Gastroesophageal sphincter (tissue), 3 donors: ENCODE results near the gene RNF126.
"Not testable (repeated sequence)": the region's sequence is repeated elsewhere in the genome, so short reads cannot be mapped to it uniquely, and the experiment has no call there.

Experiments used
- EP300 ChIP-seq: sonication (generic); formaldehyde crosslinking; IDR thresholded peaks from one replicate; pipeline ENCODE4 v1.6.1; 2017; ENCODE audit warnings: antibody characterized with exemption, mild to moderate bottlenecking
- POLR2A ChIP-seq, 2 donors: fragments of 450-650 bp; IDR thresholded peaks; one replicate each; pipeline ENCODE4 v1.6.1; 2017; ENCODE audit warnings: antibody characterized with exemption in 2 of 2, mild to moderate bottlenecking in 2 of 2, moderate library complexity in 1 of 2
- TF ChIP-seq, protein P1 (sequence below), 4 experiments: fragments of 200-600 bp in 2 of 4; fragments of 450-650 bp in 2 of 4; sonication (generic) in 1 of 4; IDR thresholded peaks; one replicate each; pipeline ENCODE4 v1.5.1; 2017 to 2019; ENCODE audit warnings: antibody characterized with exemption in 4 of 4, mild to moderate bottlenecking in 2 of 4, moderate library complexity in 2 of 4

- TF ChIP-seq, protein P1, sequence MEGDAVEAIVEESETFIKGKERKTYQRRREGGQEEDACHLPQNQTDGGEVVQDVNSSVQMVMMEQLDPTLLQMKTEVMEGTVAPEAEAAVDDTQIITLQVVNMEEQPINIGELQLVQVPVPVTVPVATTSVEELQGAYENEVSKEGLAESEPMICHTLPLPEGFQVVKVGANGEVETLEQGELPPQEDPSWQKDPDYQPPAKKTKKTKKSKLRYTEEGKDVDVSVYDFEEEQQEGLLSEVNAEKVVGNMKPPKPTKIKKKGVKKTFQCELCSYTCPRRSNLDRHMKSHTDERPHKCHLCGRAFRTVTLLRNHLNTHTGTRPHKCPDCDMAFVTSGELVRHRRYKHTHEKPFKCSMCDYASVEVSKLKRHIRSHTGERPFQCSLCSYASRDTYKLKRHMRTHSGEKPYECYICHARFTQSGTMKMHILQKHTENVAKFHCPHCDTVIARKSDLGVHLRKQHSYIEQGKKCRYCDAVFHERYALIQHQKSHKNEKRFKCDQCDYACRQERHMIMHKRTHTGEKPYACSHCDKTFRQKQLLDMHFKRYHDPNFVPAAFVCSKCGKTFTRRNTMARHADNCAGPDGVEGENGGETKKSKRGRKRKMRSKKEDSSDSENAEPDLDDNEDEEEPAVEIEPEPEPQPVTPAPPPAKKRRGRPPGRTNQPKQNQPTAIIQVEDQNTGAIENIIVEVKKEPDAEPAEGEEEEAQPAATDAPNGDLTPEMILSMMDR (IDR thresholded peaks at IDR 0.05), result not testable (repeated sequence)
- TF ChIP-seq POLR2A (IDR thresholded peaks at IDR 0.05); EP300: not testable (repeated sequence)
Observed at GRCh38 chr19:698529-698928, 35.5 kb upstream of the RNF126 start.
